ENCODE data around the gene DDX1.

The DDX1 gene

DNA sequence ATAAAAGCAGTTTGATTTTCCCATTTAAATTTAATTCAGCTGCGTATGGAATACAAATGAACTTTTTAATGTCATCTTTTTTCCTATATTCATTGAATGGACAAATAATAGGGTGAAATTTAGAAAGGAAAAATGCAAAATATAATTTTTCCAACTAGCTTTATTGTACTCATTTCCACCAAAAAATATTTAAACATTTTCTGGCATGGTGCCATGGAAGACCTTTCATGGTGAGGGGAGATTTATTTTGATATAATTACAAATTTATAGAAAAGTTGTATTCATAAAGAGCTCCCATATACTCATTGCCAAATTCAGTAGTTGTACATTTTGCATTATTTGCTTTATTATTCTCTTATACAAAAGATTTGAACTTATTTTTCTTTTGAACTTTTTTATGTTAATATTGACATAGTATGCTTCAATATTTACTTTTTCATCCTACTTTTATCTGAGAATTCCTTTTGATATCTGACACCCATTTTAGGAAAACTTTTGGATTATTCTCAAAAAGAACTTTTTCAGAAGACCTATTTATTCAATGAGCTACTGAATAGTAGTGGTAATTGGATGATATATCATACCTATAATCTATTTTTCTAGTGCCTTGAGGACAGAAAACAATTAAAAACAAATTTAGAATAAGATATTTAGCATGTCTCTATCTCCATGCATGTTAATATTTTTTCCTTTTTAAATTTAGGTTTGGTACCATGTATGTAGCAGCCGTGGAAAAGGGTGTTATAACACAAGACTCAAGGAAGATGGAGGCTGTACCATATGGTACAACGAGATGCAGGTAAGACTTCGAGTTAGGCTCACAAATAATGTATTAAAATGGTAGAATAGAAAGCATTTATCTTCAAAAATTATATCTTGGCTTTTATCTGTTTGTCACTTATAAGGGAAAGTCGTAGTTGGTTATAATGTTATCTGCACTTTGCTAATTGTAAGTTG is 37.5 kb downstream of the DDX1 start:
- no peak for TF ChIP-seq CTCF (IDR thresholded peaks at IDR 0.05; ENCODE audit: low read depth, low read length)
- DNase-seq, result no peak
- Histone ChIP-seq H3K27me3 (ENCODE audit: insufficient read depth, low read depth, severe bottlenecking) (no peaks in the 10 kb centered on the region), H3K36me3 (peaks cover 100% of the 10 kb centered on the region), H3K27ac (no peak overlapping the region), H3K4me3 (ENCODE audit: low read depth, low read length) (no peak overlapping the region), H3K9me3 (ENCODE audit: severe bottlenecking) (no peaks in the 10 kb centered on the region)

GRCh38 chr2:15630121-15630977 is 38.7 kb downstream of the DDX1 start:
- Histone ChIP-seq H3K4me3 (ENCODE audit: low read depth, low read length) (no peak overlapping the region), H3K9me3 (ENCODE audit: severe bottlenecking) (no peaks in the 10 kb centered on the region), H3K27me3 (ENCODE audit: insufficient read depth, low read depth, severe bottlenecking) (no peaks in the 10 kb centered on the region), H3K36me3 (peaks cover 93% of the 10 kb centered on the region), H3K27ac (no peak overlapping the region)
- no peak for TF ChIP-seq CTCF (IDR thresholded peaks at IDR 0.05; ENCODE audit: low read depth, low read length)
- no peak for DNase-seq

- Histone ChIP-seq H3K27ac (no peak overlapping the region), H3K36me3 (peaks cover 85% of the 10 kb centered on the region), H3K9me3 (ENCODE audit: severe bottlenecking) (no peaks in the 10 kb centered on the region), H3K27me3 (ENCODE audit: insufficient read depth, low read depth, severe bottlenecking) (no peaks in the 10 kb centered on the region), H3K4me3 (ENCODE audit: low read depth, low read length) (no peak overlapping the region)
- TF ChIP-seq CTCF (IDR thresholded peaks at IDR 0.05; ENCODE audit: low read depth, low read length), result no peak
- no peak for DNase-seq
These were observed 39.5 kb downstream of the DDX1 start for GRCh38 chr2:15630978-15631719.

DNA sequence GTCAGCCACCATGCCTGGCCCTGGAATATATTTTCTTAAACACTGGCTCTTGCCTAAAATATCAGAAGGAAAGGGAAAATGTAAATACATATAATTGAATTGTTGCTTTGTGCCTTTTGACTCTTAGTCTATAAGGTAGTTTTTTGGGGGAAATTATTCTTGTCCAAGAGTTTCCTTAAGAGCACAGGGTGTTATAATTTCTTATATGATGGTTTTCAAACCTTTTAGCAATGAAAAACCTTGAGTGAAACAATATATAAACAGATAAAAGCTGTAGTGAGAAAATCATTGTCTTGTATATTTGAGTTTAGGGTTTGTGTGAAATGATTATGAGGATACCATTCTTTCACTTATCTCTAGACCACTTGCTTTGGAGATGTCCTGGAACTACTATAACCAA is 40.2 kb downstream of the DDX1 start:
- no peak for DNase-seq
- Histone ChIP-seq H3K27ac (no peak overlapping the region), H3K4me3 (ENCODE audit: low read depth, low read length) (no peak overlapping the region), H3K9me3 (ENCODE audit: severe bottlenecking) (no peaks in the 10 kb centered on the region), H3K36me3 (peaks cover 82% of the 10 kb centered on the region), H3K27me3 (ENCODE audit: insufficient read depth, low read depth, severe bottlenecking) (no peaks in the 10 kb centered on the region)
- no peak for TF ChIP-seq CTCF (IDR thresholded peaks at IDR 0.05; ENCODE audit: low read depth, low read length)

DNA sequence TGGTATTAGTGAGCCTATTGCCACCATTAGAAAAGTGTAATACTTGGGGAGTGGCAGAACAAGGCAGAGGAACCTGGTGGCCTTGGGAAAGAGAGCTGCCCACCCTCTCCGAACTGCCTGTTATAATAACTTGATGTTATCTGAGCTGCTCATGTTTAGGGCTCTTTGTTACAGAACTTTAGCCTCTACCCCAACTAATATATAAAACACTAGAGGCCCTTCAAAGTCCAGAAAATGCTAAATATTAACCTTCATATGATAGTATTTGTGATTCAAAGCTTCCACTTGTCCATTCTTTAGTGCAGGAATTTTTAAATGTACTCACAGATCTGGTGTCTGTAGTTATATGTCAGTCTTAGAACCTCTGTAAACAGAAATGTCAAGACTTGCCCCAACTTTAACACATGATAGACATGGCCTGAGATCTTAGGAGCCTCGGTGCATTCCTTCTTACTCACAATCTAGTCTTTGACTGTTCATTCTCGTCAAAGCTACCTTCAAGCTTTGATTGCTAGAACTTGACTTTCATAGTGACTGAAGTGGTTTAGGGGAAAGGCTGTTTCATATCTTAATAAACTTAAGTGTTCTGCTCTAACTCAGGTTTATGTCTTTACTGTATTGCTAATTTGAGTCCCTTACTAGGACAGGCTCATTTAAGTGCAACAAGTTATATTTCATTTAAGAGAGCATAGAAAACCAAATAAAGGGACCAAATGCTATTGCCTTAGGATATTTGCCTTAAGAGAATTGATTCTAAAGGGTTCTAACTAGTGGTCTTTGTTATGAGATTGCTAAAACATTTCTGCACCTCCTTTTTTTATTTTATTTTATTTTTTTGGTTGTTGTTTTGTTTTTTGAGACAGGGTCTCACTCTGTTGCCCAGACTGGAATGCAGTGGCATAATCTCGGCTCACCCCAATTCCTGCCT is 41.6 kb downstream of the DDX1 start:
- Histone ChIP-seq H3K27ac (no peak overlapping the region), H3K27me3 (ENCODE audit: insufficient read depth, low read depth, severe bottlenecking) (no peaks in the 10 kb centered on the region), H3K4me3 (ENCODE audit: low read depth, low read length) (no peak overlapping the region), H3K36me3 (peaks cover 71% of the 10 kb centered on the region), H3K9me3 (ENCODE audit: severe bottlenecking) (no peaks in the 10 kb centered on the region)
- DNase-seq, result no peak
- TF ChIP-seq CTCF (IDR thresholded peaks at IDR 0.05; ENCODE audit: low read depth, low read length), result no peak
